NCI-H2227 (cell line): ENCODE measurements around the gene AK5.

Source experiments
- DNase-seq: peaks from one replicate; lab custom pipeline; 2025; ENCODE audit not compliant: unreplicated experiment; lab: John Stamatoyannopoulos, UW

Gene AK5

DNA sequence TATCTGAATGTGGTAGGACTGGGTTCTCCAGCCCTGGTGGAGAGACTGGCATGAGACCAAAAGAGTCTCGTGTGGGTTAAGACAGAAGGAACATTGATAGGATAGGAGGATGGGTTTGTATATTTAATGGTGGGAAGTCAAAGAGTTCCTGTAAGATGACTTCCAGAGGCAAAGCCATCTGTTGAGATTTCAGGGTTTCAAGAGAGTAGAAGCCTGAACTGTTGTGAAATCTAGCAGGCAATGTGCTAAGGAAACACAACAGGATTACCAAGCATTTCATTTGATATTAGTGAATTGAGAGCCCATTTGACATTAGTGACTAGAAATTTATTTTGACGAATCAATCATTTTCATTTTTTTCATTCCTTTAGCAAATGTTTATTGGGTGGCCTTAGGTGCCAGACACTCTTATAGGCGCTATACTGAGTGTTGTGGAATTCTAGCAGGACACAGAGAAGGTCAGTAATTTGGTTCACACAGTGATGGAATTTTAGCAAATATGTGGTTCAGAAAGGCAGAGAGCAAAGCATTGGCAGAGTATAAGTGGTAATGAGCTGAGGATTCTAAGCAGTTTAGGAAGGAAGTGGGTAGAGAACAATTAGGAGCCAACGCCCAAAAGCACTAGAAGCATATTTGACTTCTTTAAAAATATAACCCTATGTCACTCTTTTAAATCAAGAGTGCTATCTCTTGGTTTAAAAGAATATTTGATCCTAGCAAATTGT, 149.3 kb downstream of the AK5 start:
- DNase-seq = no peak

DNA sequence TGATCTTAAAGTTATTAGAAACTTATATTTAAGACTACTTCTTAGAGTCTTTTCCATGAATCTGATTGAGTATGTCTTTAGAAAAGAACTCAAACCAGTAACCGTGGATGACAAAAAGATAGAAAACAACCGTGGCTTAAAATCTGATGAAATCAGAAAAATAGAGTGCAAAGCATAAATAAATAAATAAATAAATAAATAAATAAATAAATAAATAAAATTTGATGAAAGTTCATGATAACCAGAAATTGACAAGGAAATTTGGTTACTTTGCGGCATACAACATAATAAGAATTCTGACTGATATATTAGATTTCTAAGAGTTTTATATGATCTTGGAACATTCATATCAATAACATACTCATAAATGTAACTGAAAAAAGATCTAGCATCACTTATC, 152.1 kb downstream of the AK5 start:
- DNase-seq = no peak

DNA sequence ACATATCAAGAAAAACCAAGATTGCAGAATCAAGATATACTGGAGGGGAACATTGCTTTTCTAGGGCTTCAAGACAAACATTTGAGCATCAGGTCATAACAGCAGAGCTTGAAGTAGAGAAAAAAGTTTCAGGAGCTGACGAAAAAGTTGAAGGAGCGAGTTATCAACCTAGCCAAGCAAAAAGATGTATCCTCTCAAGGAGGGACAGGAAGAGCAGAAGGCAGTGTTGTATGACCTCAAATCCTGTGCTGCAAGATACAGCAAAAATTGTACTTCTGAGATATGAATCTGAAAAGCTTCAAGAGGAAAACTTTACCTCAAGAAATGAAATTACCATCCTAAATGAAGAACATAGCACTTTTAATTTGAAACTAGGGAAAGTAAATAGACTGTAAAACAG, 153.1 kb downstream of the AK5 start:
- no peak for DNase-seq

DNA sequence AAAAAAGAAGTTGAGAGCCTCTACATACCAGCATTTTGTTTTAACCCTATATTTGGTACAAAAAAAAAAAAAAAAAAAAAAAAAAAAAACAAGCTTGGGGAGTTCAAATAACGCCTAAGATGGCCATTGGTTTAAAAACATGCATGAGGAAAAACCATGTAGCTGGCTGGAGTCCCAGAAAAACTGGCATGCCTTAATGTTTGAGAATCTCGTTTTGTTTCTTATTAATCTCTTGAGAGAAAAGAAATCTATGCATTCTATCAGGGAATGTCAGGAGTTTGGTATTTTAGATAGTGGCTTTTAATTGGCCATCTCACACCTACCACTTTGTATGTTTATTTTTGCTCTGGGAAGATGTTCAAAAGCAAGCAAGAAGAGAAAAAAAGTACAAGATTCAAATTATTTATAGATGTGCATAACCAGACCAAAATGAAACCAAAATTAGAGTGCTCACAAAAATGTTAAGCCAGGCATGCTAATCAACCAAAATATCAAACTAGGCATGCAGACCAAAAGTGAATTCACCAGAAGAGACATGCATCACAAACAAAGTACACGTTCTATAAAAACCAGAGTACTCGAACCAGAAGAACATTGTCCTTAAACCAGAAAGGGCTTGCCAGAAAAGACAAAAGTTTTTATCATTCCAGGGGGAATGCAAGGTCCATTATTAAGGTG, 156.6 kb downstream of the AK5 start:
- DNase-seq = no peak

DNA sequence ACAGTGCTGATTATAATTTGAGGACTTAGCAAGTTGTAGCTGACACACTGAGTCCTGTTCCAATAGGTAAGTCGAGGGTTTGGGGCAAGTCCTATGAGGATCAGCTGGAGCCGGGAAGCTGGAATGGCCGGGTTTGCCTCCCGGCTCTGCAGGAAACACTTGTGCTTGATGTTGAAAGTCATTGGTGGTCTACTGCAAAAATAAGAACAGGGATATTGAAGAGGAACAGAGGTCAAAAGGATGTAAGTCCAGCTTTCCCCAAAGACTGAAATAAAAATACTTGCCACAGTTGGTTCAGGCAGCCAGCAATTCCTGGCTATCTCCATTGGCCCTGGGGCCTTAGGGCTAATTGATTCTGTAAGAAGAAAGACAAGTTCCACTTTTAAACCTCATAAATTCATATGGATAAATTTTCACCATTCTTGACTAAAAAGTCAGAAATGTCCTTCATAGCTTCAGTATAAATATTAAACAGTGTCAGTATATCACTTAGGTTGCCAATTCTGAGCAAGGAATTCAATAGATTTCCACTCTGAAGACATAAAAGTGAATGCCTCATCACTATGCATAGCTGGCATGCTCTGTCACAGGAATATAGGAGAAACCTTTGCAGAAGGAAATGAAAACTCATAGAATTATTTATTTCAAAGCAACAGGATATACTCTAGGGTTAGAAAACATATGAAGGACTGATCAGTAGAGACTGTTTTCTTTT, 165.2 kb downstream of the AK5 start:
- DNase-seq = no peak

DNA sequence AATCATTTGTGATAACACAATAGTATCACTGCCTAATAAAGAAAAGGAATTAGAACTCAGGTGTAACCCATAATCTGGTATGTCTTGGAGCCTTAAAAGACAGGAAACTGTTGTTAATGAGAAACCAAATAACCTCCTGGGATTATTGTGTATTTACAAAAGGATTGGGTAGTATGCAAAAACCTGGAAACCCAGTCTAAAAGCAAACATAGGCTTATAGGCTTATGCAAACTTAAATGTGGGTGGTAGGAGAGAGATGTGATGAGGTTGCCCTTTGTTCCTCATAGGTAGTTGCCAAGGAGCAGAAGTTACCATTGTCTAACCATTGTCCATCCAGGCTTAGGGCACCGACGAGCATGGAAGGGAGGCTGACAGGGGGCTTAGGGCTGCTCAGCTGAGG, 165.8 kb downstream of the AK5 start:
- DNase-seq = no peak

DNA sequence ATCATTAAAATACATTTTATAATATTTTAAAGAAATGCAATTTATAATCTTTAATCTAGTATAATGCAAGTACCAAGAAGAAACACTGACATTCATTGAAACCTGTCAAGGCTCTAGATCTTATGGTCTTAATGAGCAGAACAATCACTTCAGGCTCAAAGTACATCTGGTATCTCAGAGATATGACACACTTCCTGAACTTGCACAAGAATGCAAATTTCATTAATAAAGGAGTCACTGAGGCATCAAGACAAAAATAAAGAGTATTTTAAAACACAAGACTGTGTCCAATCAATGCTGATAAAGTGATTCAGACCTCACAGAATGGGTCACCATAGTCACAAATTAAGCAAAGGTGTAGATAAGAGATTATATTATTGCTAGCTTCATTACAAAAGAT, 178.1 kb downstream of the AK5 start:
- DNase-seq = no peak

DNA sequence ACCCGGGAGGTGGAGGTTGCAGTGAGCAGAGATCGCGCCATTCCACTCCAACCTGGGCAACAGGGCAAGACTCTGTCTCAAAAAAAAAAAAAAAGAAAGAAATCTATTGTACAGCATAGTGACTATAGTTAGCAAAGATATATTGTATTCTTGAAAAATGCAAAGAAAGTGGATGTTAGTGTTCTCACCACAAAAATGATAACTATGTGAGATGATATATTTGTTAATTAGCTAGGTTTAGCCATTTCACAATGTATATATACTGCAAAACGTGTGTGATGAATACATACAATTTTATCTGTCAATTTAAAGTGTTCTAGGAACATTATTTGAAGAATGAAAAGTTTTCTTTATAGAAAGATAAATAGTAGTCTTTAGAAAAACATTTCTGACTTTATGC, 179.9 kb downstream of the AK5 start:
- DNase-seq = no peak

DNA sequence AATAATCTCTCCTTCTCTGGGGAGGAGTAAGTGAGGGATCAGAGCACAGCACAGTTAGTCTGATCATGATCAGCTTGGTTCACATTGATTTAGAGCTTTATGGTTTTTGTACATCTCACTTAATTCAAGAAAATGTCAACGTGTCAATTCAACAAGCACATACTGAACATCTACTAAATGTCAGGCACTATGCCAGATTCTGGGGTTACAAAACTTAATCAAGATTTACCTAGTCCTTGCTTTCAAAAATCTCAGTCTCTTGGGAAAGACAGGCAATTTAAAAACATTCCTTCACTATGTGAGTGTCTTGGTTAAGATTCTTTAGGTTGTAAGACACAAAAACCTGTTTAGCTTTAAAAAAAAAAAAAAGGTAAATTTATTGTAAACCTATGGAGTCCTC, 181.4 kb downstream of the AK5 start:
- no peak for DNase-seq

DNA sequence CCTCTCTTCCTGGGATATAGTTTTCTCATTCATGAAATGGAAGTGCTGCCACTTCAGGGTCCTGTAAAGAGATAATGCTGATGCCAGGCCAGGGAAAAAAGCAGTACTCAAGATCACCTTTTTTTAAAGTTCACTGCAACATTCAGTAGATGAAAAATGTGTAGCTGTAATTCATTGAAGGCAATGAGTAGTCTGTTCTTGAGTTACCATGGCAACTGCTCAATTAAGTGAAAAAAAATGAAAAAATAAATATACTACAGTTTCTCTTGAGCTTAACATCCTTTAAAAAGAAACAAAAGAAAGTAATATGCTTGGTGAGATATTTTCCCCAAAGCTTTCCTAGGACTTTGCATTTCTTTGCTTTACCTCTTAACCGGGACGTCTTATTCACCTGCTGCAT, 183.3 kb downstream of the AK5 start:
- DNase-seq = no peak

DNA sequence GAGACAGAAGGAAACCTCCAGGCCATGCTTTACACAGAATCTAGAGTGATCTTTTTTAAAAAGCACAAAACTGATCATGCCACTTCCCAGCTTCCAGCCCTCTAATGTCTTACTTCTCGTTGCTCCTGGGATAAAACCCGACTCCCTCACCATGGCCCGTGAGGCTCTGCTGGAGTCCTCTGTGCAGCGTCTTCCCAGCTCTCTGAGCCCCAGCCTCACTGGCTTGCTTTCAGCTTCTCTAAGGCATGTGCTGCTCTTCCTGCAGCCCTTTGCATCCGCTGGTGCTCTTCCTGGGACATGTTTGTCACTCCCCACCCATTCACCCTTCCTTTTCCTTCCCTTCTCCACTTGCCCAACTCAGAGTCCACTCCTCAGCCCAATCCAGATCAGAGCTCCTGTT, 184.1 kb downstream of the AK5 start:
- DNase-seq = no peak

DNA sequence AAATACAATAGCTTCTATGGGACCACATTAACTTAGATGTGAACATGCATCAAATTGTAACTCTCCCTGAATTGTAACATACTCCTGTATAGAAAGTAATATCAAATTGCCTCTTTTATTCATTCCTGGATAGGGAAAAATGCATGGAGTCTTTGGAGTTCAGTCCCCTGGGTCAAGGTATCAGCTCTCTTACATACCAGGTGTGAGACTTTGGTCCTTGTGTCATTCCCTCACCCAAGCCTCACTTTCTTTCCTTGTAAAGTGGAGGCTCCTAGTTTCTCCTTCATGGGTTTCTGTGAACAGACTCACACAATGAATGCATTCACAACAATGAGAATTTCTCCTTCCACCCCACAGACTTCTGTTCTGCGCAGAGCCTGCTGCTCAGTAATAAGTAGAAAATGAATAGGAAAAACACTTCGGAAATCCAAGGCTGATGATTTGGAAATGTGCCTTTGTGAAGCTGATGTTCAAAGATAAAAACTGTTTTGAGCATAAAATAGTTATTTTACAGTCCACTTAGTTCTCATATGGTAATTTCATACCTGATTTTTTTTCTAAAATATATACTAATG, 185.3 kb downstream of the AK5 start:
- no peak for DNase-seq

DNA sequence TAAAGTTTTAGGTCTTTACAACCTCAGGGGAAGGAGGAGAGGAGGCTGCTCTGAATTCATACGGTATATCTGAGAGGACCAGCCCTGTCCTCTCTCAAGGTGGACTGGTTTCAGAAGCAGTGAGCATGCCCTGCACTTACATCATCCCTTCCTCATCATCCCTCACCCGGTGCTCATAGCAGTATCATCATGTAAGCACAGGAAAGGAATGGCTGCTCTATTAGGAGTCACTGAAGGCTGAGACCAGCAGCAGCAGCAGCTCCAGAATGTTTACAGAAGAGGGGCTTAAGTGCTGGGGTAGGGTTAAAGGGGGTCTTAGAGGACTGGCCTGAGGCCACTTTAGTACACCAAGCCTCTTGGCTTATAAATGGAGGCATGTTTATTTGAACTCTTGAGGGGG, 185.9 kb downstream of the AK5 start:
- no peak for DNase-seq

DNA sequence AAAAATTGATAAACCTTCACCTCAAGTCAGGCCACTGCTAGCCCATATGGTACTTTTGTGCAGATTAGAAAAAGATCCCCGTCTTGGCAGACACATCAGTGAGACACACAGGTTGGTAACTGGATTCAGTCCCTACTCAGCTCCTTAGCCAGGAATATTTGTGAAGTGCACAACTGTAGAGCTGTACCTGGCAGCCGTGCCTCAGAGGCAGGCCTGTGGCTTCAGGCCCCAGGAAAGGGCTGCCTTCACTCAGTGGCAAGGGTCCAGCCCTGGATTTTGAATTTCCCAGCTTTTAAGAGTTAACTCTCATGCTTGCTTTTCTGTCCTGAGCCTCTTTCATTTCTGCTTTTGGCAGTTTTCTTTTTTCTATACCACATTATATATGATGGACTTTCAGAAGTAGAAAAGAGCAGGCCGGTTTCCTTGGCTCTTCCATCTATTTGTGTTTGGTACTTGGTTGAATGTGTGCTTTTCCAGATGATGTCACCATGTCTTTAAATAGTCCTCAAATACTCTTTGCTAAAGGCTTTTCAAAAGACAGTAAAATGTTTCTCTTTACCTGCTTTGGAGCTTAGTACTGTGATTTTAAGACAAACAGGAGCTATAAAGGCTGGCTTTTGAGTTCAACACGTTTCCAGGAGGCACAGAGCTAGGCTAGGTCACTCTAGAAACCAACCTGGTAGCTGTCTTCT, 186.6 kb downstream of the AK5 start:
- no peak for DNase-seq

DNA sequence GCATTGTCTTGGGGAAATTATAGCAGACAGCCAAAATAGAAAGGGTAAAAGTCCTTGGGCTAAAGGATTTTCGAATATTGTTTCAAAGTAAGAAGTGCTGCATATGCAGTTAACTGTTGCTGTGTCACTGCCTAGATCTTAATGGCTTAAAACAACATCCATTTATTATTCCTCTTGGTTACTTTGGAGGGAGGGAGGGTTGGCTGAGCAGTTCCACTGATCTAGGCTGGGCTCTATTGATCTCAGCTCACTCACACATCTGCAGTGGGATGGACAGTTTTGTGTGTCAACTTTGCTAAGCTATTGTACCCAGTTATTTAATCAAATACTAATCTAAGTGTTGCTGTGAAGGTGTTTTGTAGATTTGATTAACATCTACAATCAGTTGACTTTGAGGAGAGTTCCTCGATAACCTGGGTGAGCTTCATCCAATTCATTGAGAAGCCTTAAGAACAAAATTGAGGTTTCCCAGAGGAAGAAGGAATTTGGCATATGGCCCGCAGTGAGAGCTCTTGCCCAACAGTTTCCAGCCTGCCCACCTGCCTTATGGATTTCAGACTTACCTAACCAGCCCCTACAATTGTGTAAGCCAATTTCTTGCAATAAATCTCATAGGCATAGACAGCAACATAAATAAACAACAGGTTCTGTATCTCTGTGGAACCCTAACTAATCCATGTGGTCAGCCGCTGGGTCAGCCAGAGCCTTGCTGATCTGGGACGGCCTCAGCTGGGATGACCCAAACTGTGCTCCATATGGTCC, 187.3 kb downstream of the AK5 start:
- no peak for DNase-seq

DNA sequence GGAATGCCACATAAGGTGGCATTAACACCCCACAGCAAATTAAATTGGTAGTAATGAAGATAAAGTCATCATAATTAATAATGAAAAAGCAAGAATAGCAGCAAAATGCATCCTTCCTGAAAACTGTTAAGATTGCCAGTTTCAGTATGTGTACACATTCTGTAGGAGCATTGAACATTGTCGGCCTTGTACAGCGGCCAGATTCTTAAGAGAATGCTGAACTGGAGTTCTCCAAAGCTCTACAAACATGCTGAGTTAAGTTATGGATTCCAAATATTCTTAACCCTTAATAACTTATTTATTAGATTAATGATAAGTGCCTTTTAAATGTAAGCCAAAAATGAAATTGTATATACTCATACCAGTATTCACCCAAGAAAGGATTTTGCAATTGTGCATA, 189.9 kb downstream of the AK5 start:
- no peak for DNase-seq

DNA sequence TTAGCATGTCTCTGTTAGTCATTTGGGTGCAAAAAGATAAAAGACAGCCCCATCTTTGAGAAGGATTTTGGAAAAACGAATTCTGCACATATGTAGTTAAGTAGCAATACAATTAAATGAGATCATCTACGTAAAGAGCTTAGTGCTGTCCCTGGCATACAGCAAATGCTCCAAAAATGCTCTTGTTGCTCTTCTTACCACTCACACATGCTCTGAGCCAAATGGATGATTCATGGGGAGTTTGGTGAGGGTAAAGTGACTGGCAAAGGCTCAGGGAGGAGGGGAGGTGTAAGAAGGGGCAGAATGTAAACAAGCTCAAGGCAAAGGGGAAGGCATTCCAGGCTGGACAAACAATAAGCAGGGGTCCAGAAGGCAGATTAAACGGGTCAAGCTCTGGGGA, 191.9 kb downstream of the AK5 start:
- no peak for DNase-seq

DNA sequence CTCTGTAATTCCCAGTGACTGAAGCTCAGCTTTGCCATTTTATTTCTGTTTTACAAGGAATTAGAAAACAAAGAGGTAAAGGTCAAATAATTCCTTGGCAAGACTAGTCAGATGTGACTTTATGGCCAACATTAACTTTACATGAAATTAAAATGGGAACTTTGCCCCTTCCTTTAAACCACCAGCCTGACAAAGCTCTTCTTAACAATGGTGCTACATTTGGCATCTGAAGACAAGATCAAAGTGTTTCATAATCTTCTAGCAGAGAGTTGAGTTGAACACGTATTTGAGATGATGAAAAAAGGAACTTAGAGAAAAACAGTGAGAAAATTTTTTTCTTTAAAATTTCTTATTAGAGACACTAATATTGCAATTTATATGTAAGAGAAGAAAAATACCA, 193.8 kb downstream of the AK5 start:
- DNase-seq = no peak

DNA sequence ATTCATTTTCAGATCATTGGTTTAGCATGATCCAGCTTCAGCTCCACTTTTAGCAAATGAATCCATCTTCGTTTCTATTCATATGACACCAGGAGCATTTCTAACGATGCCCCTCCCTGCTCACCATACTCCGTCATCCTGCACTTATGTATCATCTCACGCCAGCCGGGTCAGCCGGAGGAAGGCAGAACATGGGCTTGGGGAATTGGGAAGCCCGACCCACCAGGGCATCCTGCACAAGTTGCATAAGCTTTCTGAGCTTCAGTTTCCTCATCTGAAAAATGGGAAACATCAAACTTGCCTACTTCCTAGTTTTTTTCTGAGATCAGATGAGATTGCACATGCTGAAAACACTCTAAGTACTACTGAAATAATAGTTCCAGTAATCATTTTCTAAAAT, 194.7 kb downstream of the AK5 start:
- peak; percentile 27 for DNase-seq

DNA sequence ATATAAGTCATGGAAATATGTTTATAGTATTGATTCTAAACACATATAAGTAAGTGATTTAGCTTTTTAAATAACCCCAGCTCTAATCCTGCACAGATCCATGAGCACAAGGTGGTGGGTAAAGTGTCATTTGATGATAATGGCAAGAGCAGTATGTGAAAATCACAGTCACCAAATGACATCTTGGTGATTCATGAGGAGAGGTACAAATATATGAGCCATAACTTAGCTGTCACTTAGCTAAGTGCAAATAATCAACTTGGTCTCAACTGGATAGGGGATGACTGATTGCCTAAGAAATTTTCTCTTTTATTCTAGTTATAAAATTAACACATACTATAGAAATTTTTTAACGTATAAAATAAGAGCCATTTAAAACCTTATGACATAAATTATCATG, 202.5 kb downstream of the AK5 start:
- no peak for DNase-seq

DNA sequence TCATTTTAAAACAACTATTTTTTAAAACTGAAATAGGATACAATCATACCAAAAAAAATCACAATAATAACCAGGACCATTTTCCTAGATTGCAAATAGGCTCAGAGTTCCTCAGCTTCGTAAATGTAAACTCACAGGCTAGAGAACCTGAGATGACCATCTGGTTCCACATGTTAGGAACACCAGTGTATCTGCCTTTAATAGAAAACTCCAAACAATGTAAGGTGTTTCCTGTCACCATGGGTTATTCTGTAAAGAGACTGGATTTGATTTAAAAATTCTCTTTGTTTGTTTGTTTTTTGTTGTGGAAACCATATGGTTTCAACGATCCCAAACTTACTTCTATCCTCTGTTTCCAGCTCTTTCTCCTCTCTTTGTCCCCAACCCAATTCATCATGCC, 203.1 kb downstream of the AK5 start:
- no peak for DNase-seq
